Fibroblast of skin of left quadriceps (primary cell): ENCODE measurements around the gene AFAP1L2.
"Not testable (repeated sequence)": the region's sequence is repeated elsewhere in the genome, so short reads cannot be mapped to it uniquely, and the experiment has no call there.

Experiments used
- DNase-seq, 2 experiments: peaks; one replicate each; pipeline ENCODE4 v3.0.0-alpha.2; 2013; ENCODE audit warnings: low read depth in 2 of 2

Gene AFAP1L2

DNA sequence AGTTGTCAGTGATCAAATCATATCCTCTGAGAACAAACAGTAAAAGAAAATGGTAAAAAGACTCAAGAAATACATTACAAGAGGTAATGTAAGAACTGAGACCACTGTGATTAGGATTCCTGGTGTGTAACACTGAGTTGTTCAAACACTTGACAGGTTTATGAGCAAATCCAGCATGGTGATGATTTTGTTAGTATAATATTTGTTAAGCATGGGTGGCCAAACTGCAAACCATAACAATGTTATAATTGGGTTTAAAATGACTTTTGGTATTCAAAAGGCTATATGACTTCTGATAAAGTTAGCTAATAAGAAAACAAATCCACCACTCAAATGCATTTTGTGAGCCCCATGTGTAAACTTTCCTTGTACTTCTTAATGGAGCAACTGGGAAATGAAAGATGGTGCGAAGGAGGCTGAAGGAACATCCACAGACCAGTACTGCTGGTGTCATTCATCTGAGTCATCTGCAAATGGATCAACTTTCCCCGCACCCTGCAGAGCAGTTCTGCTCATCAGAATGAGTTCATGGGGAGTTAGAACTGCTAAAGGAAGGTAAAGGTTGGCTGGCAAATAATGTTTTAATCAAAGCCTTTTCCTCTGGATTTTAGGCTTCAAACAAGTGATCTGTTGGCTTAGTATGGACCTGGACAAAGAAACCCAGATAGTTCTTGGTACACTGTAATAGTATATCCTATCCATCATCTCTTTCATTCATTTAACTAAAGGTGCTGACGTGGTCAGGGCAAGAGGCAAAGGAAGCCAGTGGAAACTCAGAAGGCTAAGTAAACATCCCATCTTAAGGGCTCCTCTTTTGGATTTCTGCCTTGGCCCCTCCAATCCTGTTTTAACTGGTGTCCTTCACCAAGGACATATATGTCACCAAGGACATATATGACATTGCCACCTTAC lies 45.0 kb downstream of the AFAP1L2 start:
- no peak for DNase-seq

DNA sequence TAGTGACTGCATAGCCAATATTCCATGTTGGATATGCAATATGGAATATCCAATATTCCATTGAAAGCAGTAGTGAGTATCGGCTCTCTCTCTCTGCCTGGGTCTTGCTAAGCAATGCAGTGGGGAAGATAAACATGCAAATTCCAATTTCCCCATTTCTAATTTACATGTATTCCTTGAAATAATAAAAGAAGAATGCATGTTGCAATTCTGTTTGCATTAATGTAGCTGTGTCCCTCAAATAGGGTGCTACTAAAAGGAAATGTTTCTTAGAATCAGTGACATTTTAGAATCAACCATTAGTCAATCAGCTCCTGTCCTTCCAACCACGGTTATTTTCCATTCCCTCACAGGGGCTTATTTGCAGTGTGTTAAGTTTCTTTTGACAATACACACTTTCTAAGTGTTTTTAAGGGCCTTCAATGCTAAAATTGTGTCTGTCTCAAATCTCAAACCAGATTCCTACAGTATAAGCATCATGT lies 46.7 kb downstream of the AFAP1L2 start:
- no peak for DNase-seq

GRCh38 chr10:114356751-114357514 lies 47.4 kb downstream of the AFAP1L2 start:
- DNase-seq, result no peak

DNA sequence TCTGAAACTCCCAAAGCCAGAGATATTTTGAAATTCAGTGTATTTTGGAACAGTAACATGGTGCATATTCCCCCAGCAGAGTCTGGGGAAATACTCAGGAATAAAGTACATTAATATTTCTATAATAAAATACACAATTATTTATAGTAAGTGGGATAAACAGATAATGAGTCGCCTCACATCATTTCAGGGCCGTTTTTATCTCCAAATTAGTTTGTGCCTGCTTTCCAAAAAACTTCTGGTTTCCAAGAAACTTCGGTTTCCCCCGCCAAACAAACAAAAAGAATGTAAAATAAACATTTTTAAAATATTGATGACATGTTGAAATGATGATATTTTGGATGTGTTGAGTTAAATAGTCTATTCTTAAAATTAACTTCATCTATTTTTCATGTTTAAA lies 48.2 kb downstream of the AFAP1L2 start:
- no peak for DNase-seq

DNA sequence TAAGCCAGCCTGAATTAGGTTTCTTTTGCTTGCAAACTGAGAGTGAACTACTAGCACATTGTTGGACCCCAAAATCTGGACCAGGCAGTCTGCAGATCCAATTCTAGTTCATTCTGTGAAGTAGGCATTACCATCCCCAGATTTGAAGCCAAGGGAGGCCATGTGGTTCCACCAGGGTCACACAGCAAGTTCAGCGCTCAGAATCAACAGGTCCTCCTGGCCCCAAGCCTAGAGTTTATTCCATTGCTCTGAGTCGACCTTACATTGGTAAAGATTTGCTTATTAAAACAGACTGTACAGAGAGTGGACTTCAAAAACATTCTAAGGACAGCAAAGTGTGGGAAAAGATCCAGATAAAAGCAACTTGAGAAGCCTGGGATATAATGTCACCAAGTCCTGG lies 50.9 kb downstream of the AFAP1L2 start:
- no peak for DNase-seq

DNA sequence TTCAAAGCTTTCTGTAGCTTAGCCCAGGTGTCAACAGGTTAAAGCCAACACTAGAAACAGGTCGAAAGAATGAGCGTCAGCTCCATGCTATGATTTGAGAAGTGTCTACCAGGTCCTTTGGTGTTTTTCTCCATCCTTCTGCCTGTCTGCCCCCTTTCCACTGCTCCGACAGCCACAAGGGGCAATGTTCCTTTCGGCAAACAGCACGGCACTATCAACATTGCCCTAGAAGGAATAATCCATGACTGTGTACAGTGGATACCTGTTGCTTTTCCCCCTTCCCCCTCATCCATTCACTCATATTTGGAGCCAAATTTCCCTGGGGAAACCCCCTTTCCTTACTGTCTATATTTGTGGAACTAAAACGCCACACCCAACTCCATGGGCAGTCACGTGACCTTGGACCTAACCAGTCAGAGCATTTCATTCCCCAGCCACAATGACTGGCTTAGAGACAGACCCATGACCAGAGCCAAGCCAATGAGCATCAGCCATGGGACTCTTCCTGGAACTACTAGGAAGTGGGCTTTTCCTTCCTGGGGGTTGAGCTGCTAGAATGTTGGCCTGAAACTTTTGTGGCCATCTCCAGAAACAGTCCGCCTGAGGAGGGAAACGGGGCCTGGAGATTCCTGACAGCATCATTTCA lies 51.5 kb downstream of the AFAP1L2 start:
- no peak for DNase-seq

- DNase-seq, result no peak
Observed at GRCh38 chr10:114350751-114351150, 53.6 kb downstream of the AFAP1L2 start.

GRCh38 chr10:114349522-114350215 lies 54.6 kb downstream of the AFAP1L2 start:
- DNase-seq, result no peak

DNA sequence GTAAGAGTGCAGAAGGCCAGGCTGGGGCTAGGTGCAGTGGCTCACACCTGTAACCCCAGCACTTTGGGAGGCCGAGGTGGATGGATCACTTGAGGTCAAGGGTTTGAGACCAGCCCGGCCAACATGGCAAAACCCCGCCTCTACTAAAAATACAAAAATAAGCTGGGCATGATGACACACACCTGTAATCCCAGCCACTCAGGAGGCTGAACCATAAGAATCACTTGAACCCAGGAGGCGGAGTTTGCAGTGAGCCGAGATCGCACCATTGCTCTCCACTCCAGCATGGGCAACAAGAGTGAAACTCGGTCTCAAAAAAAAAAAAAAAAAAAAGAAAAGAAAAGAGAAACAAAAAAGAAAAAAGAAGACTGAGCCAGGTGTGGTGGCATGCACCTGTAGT lies 55.2 kb downstream of the AFAP1L2 start:
- not testable (repeated sequence) for DNase-seq

DNA sequence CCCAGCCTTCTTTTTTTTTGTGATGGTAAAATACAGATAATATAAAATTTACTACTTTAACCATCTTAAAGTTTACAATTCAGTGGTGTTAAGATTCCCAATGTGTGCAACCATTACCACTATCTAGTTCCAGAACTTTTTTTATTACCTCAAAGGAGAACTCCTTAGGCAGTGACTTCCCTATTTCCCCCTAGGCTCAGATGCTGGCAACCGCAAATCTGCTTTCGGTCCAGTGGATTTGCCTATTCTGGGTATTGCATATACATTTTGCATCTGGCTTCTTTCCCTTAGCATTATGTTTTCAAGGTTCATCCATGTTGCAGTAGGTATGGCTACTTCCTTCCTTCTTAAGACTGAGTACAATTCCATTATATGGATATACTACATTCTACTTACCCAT lies 56.5 kb downstream of the AFAP1L2 start:
- DNase-seq, result no peak

GRCh38 chr10:114347241-114347640 lies 57.1 kb downstream of the AFAP1L2 start:
- no peak for DNase-seq

DNA sequence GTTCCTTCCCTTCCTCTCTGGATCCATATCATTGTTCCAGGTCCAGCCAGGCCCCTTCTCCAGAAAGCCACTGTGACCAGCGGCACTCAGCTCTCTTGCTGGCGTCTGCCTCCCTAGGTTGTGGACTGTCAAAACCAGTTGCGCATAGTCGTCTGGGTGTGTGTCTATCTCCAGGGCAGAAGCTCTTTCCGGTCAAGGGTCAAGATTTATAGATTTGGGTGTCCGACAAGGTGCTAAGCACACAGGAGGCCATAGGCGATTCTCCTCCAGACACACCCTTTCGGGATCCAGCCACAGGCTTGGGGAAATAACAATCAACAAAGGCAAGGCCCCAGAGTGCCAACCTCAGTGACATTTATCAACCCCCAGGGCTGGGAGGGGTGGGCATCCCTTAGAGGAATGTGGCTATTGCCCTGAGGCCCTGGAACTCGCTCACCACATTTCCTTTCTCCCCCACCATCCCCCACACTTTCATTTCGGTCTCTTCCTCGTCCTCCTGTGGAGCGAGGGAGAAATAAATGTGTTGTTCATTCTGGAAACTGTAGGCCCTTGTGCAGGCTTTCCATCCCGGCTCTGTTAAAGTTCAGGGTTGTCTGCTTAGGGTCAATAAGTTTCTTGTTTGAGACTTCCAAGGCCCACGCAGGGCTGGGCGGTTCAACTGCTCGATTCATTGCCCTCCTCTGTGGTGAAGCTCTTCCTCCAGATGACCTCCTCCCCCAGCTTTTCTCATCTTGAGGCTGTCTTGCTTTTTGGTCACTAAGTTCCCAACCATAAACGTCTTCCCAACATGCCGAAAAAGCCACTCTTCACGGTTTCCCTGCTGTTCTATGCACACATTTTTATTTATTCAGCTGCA lies 57.9 kb downstream of the AFAP1L2 start:
- DNase-seq, result no peak

GRCh38 chr10:114345701-114346100 lies 58.6 kb downstream of the AFAP1L2 start:
- DNase-seq, result no peak

- DNase-seq, result no peak
Observed at GRCh38 chr10:114343623-114344505, 60.4 kb downstream of the AFAP1L2 start.

DNA sequence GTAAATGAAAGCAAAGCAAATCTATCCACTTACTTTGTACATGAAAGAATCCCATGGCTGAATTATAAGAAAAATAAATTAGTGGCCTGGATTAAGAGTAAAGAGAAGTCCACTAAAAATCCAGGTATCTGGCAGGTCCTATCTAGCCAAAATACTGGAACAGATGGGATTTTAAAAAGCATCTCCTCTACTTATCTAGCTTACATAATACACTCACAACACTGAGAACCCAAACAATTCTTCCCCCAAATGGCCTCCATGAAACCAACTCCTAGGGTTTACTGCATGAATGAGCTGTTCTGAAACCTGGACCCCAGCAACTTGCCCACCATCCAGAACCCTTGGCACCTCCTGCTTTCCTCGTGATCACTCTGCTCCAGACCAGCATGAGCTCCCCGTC lies 61.3 kb downstream of the AFAP1L2 start:
- DNase-seq, result no peak

DNA sequence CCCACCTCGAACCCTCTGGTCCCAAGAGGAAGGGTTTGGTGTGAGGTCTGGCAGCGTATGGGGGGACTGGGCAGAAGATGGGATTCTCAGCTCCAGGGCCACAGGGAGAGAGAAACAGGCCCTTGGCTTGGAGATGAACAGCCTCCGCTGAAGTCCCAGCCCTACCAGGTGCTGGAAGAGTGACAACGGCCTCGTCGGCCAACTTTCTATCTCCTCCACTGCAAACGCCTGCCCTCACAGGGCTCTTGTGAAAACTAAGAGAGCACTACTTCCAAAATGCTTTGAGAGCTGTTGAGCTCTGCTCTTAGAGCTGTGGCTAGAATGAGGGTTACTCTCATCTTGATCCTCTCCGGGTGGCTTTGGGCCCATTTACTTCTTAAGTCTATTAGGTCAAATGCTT lies 63.5 kb downstream of the AFAP1L2 start:
- no peak for DNase-seq

DNA sequence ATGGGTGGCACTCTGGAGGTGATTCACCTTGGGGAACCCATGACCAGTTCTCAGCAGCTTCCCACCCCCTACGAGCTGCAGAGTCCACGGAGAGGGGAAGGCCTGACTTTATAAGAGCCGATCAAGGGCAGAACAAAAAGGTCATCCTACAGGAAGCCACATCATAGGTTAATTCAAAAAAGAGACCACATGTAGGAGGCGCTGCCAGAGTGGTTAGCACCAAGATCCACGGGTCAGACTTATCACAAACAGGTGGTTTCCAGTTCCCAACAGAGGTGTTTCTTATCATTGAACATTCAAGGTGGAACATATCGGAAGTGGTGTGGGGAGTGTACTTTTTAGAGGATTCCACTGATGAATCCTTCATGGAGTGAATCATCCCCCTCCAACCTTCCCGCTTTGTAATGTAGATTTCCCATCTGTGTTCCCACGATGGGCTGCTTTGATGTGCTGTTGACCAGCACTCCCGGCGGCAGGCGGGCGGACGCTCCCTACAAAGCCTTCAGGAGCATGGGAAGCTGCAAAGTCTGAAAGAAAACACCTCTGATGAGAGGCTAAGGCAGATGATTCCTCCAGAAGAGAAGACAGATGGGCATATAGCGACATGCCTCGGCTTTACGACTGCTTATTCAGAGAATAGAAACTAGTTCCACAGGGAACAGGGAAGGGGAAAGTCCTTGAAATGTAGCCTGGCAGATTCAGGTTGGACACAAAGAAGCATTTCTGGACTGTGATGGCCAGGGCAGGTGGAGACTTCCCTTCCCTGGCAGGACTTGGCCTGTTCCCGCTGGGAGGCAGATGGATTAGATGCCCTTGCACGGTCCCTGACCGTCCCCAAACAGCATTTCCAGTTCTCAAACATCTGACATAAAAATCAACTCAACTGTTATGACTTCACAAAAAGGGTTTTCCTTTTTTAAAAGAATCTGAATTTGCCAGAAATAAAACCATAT lies 66.5 kb downstream of the AFAP1L2 start:
- no peak for DNase-seq

DNA sequence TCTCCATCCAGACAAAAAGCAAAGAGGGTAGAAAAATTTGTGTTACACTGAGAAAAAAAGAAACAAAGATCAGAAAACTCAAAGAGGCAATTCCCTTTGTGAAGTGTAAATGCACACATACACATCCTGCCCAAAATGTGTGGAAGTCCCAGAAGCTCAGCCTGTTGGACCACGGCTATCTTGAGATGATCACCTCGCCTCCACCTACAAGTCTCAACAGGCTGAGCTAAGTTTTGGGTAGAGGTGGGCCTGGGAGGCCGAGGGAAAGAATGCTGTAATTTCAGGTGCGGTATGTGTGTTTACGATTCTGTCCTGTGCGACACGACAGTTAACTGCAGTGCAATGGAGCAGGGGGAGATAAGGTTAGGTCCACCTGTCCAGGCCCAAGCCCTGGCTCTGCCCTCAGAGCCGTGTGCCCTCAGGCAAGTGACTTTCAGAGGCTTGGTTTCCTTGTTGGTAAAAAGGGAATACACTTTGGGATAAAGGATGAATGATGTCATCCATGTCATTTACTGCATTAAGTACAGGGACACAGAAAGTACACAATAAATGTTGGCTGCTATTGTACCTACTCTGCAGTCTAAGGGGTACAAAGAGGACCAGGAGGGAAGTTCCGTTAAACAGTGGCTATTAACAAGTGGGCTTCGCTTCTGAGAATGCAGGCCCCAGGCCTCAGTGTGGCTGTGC lies 67.3 kb downstream of the AFAP1L2 start:
- DNase-seq, result no peak
